Lung (tissue), 12 donors: ENCODE measurements around the gene TEX2. TPM values are rescaled to one million over a fixed set of nuclear protein-coding genes. Genes with fewer than 3 reads are reported as not detected.
A peak's percentile ranks its signal among the peaks of the same experiment; 100 is the strongest.

ENCODE experiments used
- ATAC-seq: fragments of 200-7000 bp; cut with Tn5 transposase; one replicate; pipeline ENCODE4 v1.9.1; 2020; ENCODE audit warnings: moderate number of reproducible peaks; ENCODE audit not compliant: insufficient read depth, low FRiP score
- DNase-seq, 3 donors: peaks; one replicate each; pipeline ENCODE4 v3.0.0-alpha.2; 2013 to 2017
- H3K27ac ChIP-seq, 2 donors: one replicate each; pipeline ENCODE4 v1.5.1; 2013; ENCODE audit warnings: mild to moderate bottlenecking in 2 of 2, moderate library complexity in 2 of 2, control low read depth in 1 of 2, inconsistent platforms in 1 of 2, low read depth in 1 of 2, low read length in 1 of 2
- H3K27me3 ChIP-seq, 3 donors: one replicate each; pipeline ENCODE4 v1.5.1; 2013; ENCODE audit warnings: low read length in 2 of 3; ENCODE audit not compliant: control insufficient read depth in 3 of 3, insufficient read depth in 3 of 3
- H3K36me3 ChIP-seq, 4 donors: one replicate each; pipeline ENCODE4 v1.5.1; 2013; ENCODE audit warnings: low read length in 4 of 4, mild to moderate bottlenecking in 1 of 4, moderate library complexity in 1 of 4; ENCODE audit not compliant: control insufficient read depth in 4 of 4, insufficient read depth in 4 of 4
- H3K4me1 ChIP-seq, 5 donors: one replicate each; pipeline ENCODE4 v1.5.1; 2013; ENCODE audit warnings: low read length in 5 of 5, mild to moderate bottlenecking in 2 of 5, moderate library complexity in 1 of 5; ENCODE audit not compliant: control insufficient read depth in 5 of 5, insufficient read depth in 5 of 5
- H3K4me3 ChIP-seq: one replicate; pipeline ENCODE4 v1.5.1; 2013; ENCODE audit warnings: mild to moderate bottlenecking, control low read depth, moderate library complexity
- H3K9ac ChIP-seq, 2 donors: one replicate each; pipeline ENCODE4 v1.5.1; 2013; ENCODE audit warnings: low read length in 2 of 2, control low read depth in 1 of 2; ENCODE audit not compliant: insufficient read depth in 1 of 2
- H3K9me3 ChIP-seq, 4 donors: one replicate each; pipeline ENCODE4 v1.5.1; 2013; ENCODE audit warnings: low read length in 3 of 4, mild to moderate bottlenecking in 1 of 4, moderate library complexity in 1 of 4; ENCODE audit not compliant: control insufficient read depth in 4 of 4, insufficient read depth in 3 of 4
- WGBS, 2 donors: extraction: QIAGEN DNeasy Blood & Tissue Kit; methylation state at CpG; one replicate each; pipeline ENCODE4 v1.1.7; 2013; 5-methylcytosine and 5-hydroxymethylcytosine counted together
- polyA plus RNA-seq, 2 donors: library from polyadenylated mRNA; stranded (reverse); fragments of 200-250 nt; gene quantifications; one replicate each; pipeline ENCODE4 v1.2.1, GENCODE V29; 2013
- total RNA-seq, 2 donors: library from RNA; depleted of rRNA in 1 of 2; stranded (reverse); fragments of >200 nt in 1 of 2; gene quantifications; one replicate each; pipeline ENCODE4 v1.2.1, GENCODE V29; 2014 to 2021
- TF ChIP-seq, protein P1 (sequence below): IDR thresholded peaks from 2 replicates; pipeline ENCODE4 v1.5.1; 2012; ENCODE audit warnings: mild to moderate bottlenecking; ENCODE audit errors: control extremely low read depth, extremely low read depth
- donor health status: control.
- donor health status: control.
- donor health status: Bipolar disorder and iron deficiency.
- donor health status: healthy.
- donor health status: DM: yes; HTN: yes; CAD: no.

Gene TEX2
- total and polyA plus RNA-seq, 4 donors: 10.0 to 42.8 (median 28.8) TPM

DNA sequence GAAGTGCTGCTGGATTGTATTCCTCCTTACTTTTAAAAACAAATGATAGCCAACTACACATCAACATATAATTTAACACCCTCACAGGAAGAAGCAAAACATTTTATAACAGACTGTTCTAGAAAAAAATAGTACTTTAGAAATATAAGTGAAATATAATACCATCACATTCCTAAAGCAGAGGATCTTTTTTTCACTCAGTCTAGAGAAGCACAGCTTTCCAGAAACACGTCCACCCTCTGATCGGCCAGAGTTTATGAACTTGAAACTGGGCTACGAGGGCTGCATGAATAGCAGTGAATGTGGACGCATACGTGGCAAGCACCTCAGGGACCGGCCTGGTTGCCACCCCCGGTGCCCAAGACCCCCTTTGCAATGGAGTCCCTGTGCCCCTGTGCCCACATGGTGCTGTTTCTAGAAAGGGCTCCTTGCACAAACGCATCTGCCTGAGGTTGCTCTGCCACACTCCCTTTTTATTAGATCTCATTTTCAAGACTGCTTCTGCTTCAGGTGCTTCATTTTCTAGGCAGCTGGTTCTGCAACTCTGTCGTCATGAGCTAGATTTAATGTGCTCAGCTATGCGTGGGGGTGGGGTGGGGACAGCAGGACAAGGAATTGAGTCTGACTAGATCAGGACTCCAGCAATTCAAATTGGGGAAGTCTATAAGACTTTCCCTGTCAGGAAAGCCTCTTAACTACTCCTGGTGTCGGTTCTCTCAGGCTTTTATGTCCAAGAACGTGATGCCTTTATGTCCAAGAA lies 104.0 kb downstream of the TEX2 start:
- peaks cover 0 to 8% (median 0%) of the 10 kb centered on the region in 4 donors for H3K36me3 ChIP-seq
- no peaks in the 10 kb centered on the region for H3K27me3 ChIP-seq
- H3K4me3 ChIP-seq: no peak overlapping the region
- no peak overlapping the region for H3K27ac ChIP-seq
- DNase-seq (peak in 2 of 3 donors; percentile 46 to 55), ATAC-seq (no peak)
- TF ChIP-seq, protein P1, sequence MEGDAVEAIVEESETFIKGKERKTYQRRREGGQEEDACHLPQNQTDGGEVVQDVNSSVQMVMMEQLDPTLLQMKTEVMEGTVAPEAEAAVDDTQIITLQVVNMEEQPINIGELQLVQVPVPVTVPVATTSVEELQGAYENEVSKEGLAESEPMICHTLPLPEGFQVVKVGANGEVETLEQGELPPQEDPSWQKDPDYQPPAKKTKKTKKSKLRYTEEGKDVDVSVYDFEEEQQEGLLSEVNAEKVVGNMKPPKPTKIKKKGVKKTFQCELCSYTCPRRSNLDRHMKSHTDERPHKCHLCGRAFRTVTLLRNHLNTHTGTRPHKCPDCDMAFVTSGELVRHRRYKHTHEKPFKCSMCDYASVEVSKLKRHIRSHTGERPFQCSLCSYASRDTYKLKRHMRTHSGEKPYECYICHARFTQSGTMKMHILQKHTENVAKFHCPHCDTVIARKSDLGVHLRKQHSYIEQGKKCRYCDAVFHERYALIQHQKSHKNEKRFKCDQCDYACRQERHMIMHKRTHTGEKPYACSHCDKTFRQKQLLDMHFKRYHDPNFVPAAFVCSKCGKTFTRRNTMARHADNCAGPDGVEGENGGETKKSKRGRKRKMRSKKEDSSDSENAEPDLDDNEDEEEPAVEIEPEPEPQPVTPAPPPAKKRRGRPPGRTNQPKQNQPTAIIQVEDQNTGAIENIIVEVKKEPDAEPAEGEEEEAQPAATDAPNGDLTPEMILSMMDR: no peak
- H3K9me3 ChIP-seq: no peaks in the 10 kb centered on the region
- 71 to 74% methylated on average over 12 of the region's 12 CpGs for WGBS, 2 donors
- H3K4me1 ChIP-seq: peaks cover 25 to 51% (median 27%) of the 10 kb centered on the region in 5 donors
- H3K9ac ChIP-seq: peak overlapping the region in 1 of 2 donors; percentile 52

DNA sequence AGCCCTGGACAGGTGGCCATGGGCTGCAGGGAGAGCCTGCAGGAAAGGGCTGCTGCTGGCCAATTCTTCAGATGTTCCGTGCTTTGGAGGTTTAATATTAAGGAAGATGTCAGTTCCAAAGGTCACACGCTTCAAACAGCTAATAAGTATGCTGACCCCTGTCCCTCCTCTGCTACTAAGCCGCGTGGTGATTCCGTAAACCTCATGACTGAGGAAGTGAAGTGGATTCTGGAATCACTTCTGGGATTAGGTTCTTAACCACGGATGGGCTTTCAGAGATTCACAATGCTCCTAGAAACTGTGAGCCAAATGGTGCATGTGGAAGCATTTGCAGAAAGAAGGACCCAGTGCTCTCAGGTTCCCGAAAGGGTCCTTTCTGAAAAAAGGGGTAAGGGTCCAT lies 104.7 kb downstream of the TEX2 start:
- Histone ChIP-seq H3K4me1 (peaks cover 25 to 57% (median 31%) of the 10 kb centered on the region in 5 donors), H3K9me3 (no peaks in the 10 kb centered on the region), H3K4me3 (no peak overlapping the region), H3K9ac (no peak overlapping the region), H3K36me3 (peaks cover 0 to 8% (median 0%) of the 10 kb centered on the region in 4 donors), H3K27ac (no peak overlapping the region), H3K27me3 (no peaks in the 10 kb centered on the region)
- ATAC-seq (no peak), DNase-seq (no peak)
- TF ChIP-seq, protein P1: no peak
- 69 to 71% methylated on average over 7 of the region's 7 CpGs for WGBS, 2 donors

DNA sequence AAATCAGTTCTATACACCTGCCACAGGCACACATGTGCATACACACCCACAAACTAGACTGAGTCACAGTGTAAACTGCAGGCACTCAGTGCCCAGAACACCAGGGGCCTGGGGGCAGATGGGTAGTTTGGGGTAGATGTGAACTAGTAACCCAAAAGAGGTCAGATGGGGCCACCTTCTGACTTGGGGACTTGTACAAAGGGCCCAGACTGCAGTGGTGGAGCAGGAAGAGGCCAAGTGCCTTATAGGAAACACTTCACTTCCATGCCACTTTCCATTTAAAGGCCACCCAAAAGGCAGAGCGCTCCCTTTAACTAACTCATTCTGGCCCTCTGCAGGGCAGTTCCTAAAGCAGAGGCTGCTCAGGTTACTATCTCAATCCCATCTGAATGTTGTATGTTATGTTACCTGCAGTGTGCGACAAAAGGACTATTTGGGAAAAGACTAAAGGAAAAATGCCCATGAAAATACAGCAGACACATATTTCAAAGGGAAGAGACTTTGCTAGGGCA lies 105.3 kb downstream of the TEX2 start:
- no peak overlapping the region for H3K4me3 ChIP-seq
- peaks cover 0 to 9% (median under 1%) of the 10 kb centered on the region in 4 donors for H3K36me3 ChIP-seq
- H3K4me1 ChIP-seq: peaks cover 28 to 63% (median 38%) of the 10 kb centered on the region in 5 donors
- 94 to 100% methylated on average over 2 of the region's 2 CpGs for WGBS, 2 donors
- ATAC-seq (no peak), DNase-seq (no peak)
- H3K9ac ChIP-seq: no peak overlapping the region
- no peaks in the 10 kb centered on the region for H3K9me3 ChIP-seq
- peak overlapping the region in 1 of 2 donors; percentile 35 for H3K27ac ChIP-seq
- H3K27me3 ChIP-seq: no peaks in the 10 kb centered on the region
- TF ChIP-seq, protein P1: no peak
